Uterus (tissue), 4 donors: ENCODE data around the gene HYDIN. TPM values are rescaled to one million over a fixed set of nuclear protein-coding genes. Genes with fewer than 3 reads are reported as not detected.

Experiments used
- DNase-seq, 2 donors: peaks; one replicate each; pipeline ENCODE4 v3.0.0-alpha.2; 2019 to 2020
- H3K27ac ChIP-seq, 2 donors: fragments of 200-600 bp; sonication (generic); 1 replicate in 1 of 2; 2 replicates in 1 of 2; pipeline ENCODE4 v1.5.1; 2016 to 2018
- H3K27me3 ChIP-seq, 2 donors: fragments of 200-600 bp; sonication (generic); one replicate each; pipeline ENCODE4 v1.5.1; 2018 to 2019; ENCODE audit warnings: control low read depth in 1 of 2
- H3K36me3 ChIP-seq, 2 donors: fragments of 200-600 bp; sonication (generic); one replicate each; pipeline ENCODE4 v1.5.1; 2019; ENCODE audit warnings: control low read depth in 1 of 2
- H3K4me1 ChIP-seq, 2 donors: fragments of 200-600 bp; sonication (generic); one replicate each; pipeline ENCODE4 v1.5.1; 2018 to 2019; ENCODE audit warnings: control low read depth in 1 of 2
- H3K4me3 ChIP-seq, 2 donors: fragments of 200-600 bp; sonication (generic); 1 replicate in 1 of 2; 2 replicates in 1 of 2; pipeline ENCODE4 v1.5.1; 2018 to 2019; ENCODE audit warnings: mild to moderate bottlenecking in 1 of 2
- H3K9me3 ChIP-seq, 2 donors: fragments of 200-600 bp; sonication (generic); one replicate each; pipeline ENCODE4 v1.5.1; 2019; ENCODE audit warnings: control low read depth in 1 of 2
- CTCF ChIP-seq, 4 experiments: fragments of 200-600 bp in 2 of 4; fragments of 450-650 bp in 2 of 4; sonication (generic) in 2 of 4; IDR thresholded peaks; one replicate each; pipeline ENCODE4 v1.5.1; 2016 to 2019; ENCODE audit warnings: antibody characterized with exemption in 4 of 4, mild to moderate bottlenecking in 2 of 4, moderate library complexity in 1 of 4
- POLR2A ChIP-seq, 2 donors: fragments of 450-650 bp; IDR thresholded peaks; one replicate each; pipeline ENCODE4 v1.6.1; 2016; ENCODE audit warnings: antibody characterized with exemption in 2 of 2, mild to moderate bottlenecking in 1 of 2, moderate library complexity in 1 of 2
- intact Hi-C: fragments of 100-400 bp; cut with DNase I; formaldehyde crosslinking; loops from one replicate; pipeline ENCODE4 v1.15.1; 2023; ENCODE audit warnings: low total_unique reads
- total RNA-seq, 4 donors: library from RNA; depleted of rRNA in 3 of 4; stranded (reverse); fragments of >200 nt in 3 of 4; gene quantifications; one replicate each; pipeline versions ENCODE4 v1.1.0 to v1.2.4, GENCODE V29; 2014 to 2023
- donor health status: DM: yes; HTN: yes; CAD: no.

Gene HYDIN
- total RNA-seq, 4 donors from 2014 or later = under 0.01 to 23.6 (median 8.8) TPM

GRCh38 chr16:70772493-70772892 lies 458.0 kb downstream of the HYDIN start:
- H3K4me3 ChIP-seq = no peak overlapping the region
- H3K36me3 ChIP-seq = no peaks in the 10 kb centered on the region
- DNase-seq = no peak
- TF ChIP-seq POLR2A (IDR thresholded peaks at IDR 0.05) (no peak), CTCF (IDR thresholded peaks at IDR 0.05) (no peak)
- H3K9me3 ChIP-seq = no peaks in the 10 kb centered on the region
- intact Hi-C loops = no loop called here
- no peak overlapping the region for H3K27ac ChIP-seq
- no peaks in the 10 kb centered on the region for H3K27me3 ChIP-seq
- no peaks in the 10 kb centered on the region for H3K4me1 ChIP-seq

GRCh38 chr16:70770626-70771552 lies 459.6 kb downstream of the HYDIN start:
- no peaks in the 10 kb centered on the region for H3K9me3 ChIP-seq
- intact Hi-C loops = loop anchor here (2.0 kb wide), 1 partner anchor 90 kb away; no protein-coding TSS in a partner anchor
- no peaks in the 10 kb centered on the region for H3K36me3 ChIP-seq
- peak; percentile 67 to 79 for DNase-seq
- H3K27me3 ChIP-seq = no peaks in the 10 kb centered on the region
- TF ChIP-seq CTCF (IDR thresholded peaks at IDR 0.05) (peak; percentile 92 to 97 (median 94)), POLR2A (IDR thresholded peaks at IDR 0.05) (no peak)
- H3K4me3 ChIP-seq = no peak overlapping the region
- H3K4me1 ChIP-seq = no peaks in the 10 kb centered on the region
- H3K27ac ChIP-seq = no peak overlapping the region

GRCh38 chr16:70770291-70770625 lies 460.3 kb downstream of the HYDIN start:
- no peak overlapping the region for H3K27ac ChIP-seq

GRCh38 chr16:70769761-70770160 lies 460.8 kb downstream of the HYDIN start:
- no peaks in the 10 kb centered on the region for H3K27me3 ChIP-seq
- H3K36me3 ChIP-seq = no peaks in the 10 kb centered on the region
- H3K4me1 ChIP-seq = no peaks in the 10 kb centered on the region
- intact Hi-C loops = loop anchor here (2.0 kb wide), 1 partner anchor 89 kb away; no protein-coding TSS in a partner anchor
- TF ChIP-seq CTCF (IDR thresholded peaks at IDR 0.05) (no peak), POLR2A (IDR thresholded peaks at IDR 0.05) (no peak)
- H3K27ac ChIP-seq = no peak overlapping the region
- H3K9me3 ChIP-seq = no peaks in the 10 kb centered on the region
- no peak for DNase-seq
- H3K4me3 ChIP-seq = no peak overlapping the region

More at GRCh38 chr16:70770291-70770625, 460.3 kb downstream of the HYDIN start:
- DNase-seq = no peak
- intact Hi-C loops = loop anchor here (2.0 kb wide), 1 partner anchor 89 kb away; no protein-coding TSS in a partner anchor
- TF ChIP-seq POLR2A (IDR thresholded peaks at IDR 0.05) (no peak), CTCF (IDR thresholded peaks at IDR 0.05) (no peak)
- Histone ChIP-seq H3K27me3 (no peaks in the 10 kb centered on the region), H3K4me3 (no peak overlapping the region), H3K36me3 (no peaks in the 10 kb centered on the region), H3K4me1 (no peaks in the 10 kb centered on the region), H3K9me3 (no peaks in the 10 kb centered on the region)

- Histone ChIP-seq H3K9me3 (no peaks in the 10 kb centered on the region), H3K27ac (no peak overlapping the region), H3K27me3 (no peaks in the 10 kb centered on the region), H3K4me1 (no peaks in the 10 kb centered on the region), H3K36me3 (no peaks in the 10 kb centered on the region), H3K4me3 (no peak overlapping the region)
- no peak for DNase-seq
- intact Hi-C loops = no loop called here
- TF ChIP-seq POLR2A (IDR thresholded peaks at IDR 0.05) = no peak
- no peak for TF ChIP-seq CTCF (IDR thresholded peaks at IDR 0.05)
These were observed 461.4 kb downstream of the HYDIN start for GRCh38 chr16:70769131-70769530.
